Naive B cell (primary cell): ENCODE results near the gene TMEM132D. TPM values are rescaled to one million over a fixed set of nuclear protein-coding genes. Genes with fewer than 3 reads are reported as not detected.
A peak's percentile ranks its signal among the peaks of the same experiment; 100 is the strongest.

Source experiments
- ATAC-seq, 2 donors: fragments of 150-1000 bp; cut with Tn5 transposase; 2 replicates each; pipeline ENCODE4 v1.10.0; 2021; ENCODE audit warnings: low read depth in 2 of 2, mild to moderate bottlenecking in 2 of 2, moderate library complexity in 2 of 2
- DNase-seq: peaks from one replicate; pipeline ENCODE4 v3.0.0; 2022
- H3K27ac Mint-ChIP-seq, 6 donors: one replicate each; pipeline ENCODE4 v1.8.0; 2020 to 2022; ENCODE audit warnings: mild to moderate bottlenecking in 6 of 6, mixed read lengths in 6 of 6, moderate library complexity in 5 of 6, inconsistent platforms in 2 of 6
- H3K27me3 Mint-ChIP-seq, 3 donors: one replicate each; pipeline ENCODE4 v1.8.0; 2021 to 2022; ENCODE audit warnings: mixed read lengths in 3 of 3, mild to moderate bottlenecking in 1 of 3
- H3K36me3 Mint-ChIP-seq, 2 donors: one replicate each; pipeline ENCODE4 v1.8.0; 2020 to 2022; ENCODE audit warnings: mixed read lengths in 2 of 2, inconsistent platforms in 1 of 2, mild to moderate bottlenecking in 1 of 2
- H3K4me1 Mint-ChIP-seq, 3 donors: one replicate each; pipeline ENCODE4 v1.8.0; 2020 to 2022; ENCODE audit warnings: mixed read lengths in 3 of 3, inconsistent platforms in 1 of 3, mild to moderate bottlenecking in 1 of 3, moderate library complexity in 1 of 3
- H3K4me3 Mint-ChIP-seq, 8 donors: one replicate each; pipeline ENCODE4 v1.8.0; 2020 to 2022; ENCODE audit warnings: mild to moderate bottlenecking in 8 of 8, mixed read lengths in 8 of 8, moderate library complexity in 8 of 8, inconsistent platforms in 2 of 8
- H3K9me3 Mint-ChIP-seq, 7 donors: one replicate each; pipeline ENCODE4 v1.8.0; 2020 to 2022; ENCODE audit warnings: mixed read lengths in 7 of 7, mild to moderate bottlenecking in 5 of 7, inconsistent platforms in 2 of 7, moderate library complexity in 1 of 7
- polyA plus RNA-seq, 6 donors: library from polyadenylated mRNA; unstranded; fragments of 300-500 nt; fragmentation: Illumina TruSeq; gene quantifications; one replicate each; pipeline ENCODE4 v1.2.3, GENCODE V29; 2021; ENCODE audit warnings: low read depth in 6 of 6

Gene TMEM132D
- polyA plus RNA-seq, 6 donors from 2014 or later = not detected

DNA sequence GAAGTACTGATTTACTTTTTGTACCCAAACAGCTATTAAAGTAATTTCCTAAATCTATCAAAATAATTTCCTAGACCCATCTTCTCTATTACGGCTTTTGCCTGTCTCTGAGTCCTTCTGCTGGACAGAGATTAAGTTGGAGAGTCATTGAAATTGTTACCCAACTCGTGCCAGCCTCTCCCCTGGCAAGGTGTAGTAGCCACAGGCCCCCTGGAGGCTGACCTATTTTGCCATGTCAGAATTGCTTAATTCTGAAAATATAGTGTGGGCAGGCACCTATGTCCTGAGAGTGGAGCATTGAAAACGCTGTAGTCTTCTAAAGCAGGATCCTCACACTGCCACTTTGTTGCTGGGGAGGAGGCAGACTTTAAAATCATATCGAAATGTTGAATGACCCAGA, 742.3 kb downstream of the TMEM132D start:
- H3K36me3 Mint-ChIP-seq = no peaks in the 10 kb centered on the region
- H3K27me3 Mint-ChIP-seq = peaks cover 0 to 9% (median 0%) of the 10 kb centered on the region in 3 donors
- ATAC-seq (no peak), DNase-seq (no peak)
- no peak overlapping the region for H3K4me3 Mint-ChIP-seq
- H3K9me3 Mint-ChIP-seq = peaks cover 9 to 30% (median 15%) of the 10 kb centered on the region in 7 donors
- H3K4me1 Mint-ChIP-seq = no peaks in the 10 kb centered on the region
- H3K27ac Mint-ChIP-seq = no peak overlapping the region

DNA sequence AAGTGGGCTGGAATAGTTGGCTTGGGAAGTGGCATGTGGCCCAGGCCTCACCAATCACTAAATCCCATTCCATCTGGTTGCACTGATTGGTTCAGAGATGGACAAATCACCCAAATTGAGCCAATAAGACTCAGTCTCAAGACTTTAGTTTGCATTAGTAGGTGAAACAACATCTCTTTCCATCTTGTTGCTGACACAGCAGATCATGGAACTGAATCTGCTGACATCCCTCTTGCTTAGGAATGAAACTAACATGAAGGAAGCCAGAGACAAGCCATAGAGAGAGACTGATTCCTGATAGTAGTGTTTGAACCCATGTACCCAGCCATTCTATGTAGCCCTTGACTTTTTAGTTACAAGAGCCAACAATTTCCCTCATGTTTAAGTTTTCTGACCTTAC, 743.5 kb downstream of the TMEM132D start:
- H3K4me1 Mint-ChIP-seq = no peaks in the 10 kb centered on the region
- peaks cover 0 to 9% (median 0%) of the 10 kb centered on the region in 3 donors for H3K27me3 Mint-ChIP-seq
- H3K4me3 Mint-ChIP-seq = no peak overlapping the region
- ATAC-seq = no peak
- H3K36me3 Mint-ChIP-seq = no peaks in the 10 kb centered on the region
- peaks cover 9 to 30% (median 15%) of the 10 kb centered on the region in 7 donors for H3K9me3 Mint-ChIP-seq
- no peak for DNase-seq
- H3K27ac Mint-ChIP-seq = no peak overlapping the region

DNA sequence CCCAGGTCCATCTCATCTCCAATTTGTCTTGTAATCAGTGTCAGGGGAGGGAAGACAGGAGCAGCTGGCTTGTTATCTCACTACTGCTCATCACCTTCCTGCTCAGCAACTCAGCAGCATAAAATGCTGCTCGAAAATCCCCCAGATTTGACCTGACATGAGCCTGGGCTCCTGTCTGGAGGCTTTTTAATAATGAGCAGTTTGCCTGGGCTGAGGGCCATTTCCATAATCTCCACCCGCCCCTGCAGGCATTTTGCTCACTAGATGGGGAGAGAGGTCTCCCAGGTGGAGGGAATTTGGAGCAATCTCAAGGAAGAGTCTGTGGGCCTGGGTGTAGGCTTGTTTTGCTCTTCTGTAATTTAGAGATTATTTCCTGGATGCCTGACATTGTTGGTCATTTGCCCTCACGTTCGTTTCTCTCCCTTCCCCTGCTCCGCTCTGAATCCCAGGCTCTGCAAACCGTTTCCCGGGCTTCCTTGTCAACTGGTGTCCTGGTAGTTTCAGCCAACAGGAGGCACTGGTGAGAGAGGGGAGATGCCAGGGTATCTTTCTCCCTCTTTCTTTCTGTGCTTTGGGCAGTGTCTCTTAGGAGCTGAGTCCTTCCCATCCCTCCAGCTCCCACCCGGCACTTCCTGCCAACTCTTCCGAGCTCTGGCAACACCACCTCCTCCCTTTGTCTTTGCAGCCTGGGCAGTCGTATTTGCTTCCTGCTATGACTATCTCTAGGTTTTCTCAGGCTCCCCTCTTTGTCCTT, 751.3 kb downstream of the TMEM132D start:
- Mint-ChIP-seq H3K4me3 (no peak overlapping the region), H3K27me3 (peaks cover 0 to 8% (median 6%) of the 10 kb centered on the region in 3 donors), H3K36me3 (no peaks in the 10 kb centered on the region), H3K9me3 (peaks cover 0 to 4% (median 0%) of the 10 kb centered on the region in 7 donors), H3K27ac (no peak overlapping the region), H3K4me1 (no peaks in the 10 kb centered on the region)
- DNase-seq = no peak
- no peak for ATAC-seq

DNA sequence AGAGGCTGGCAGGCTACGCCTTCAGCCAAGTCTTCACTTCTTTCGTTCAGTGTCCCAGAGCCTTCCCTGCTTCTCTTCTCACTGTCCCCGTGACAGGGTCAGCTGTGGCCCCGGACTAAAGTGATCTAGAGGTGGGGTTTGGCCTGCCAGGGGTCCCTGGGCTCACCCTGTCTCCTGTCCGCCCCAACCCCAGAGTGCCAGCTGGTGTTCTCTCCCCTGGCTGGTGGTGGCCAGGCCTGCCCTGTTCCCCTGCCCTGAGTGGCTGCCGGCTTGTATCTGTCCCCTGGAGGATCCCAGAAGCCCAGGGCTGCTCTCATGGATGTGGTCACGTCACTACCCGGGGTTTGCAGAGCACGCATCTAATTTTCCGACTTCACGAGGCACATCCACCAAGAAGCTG, 753.1 kb downstream of the TMEM132D start:
- H3K9me3 Mint-ChIP-seq = peaks cover 0 to 4% (median 0%) of the 10 kb centered on the region in 7 donors
- ATAC-seq (no peak), DNase-seq (no peak)
- H3K4me1 Mint-ChIP-seq = no peaks in the 10 kb centered on the region
- H3K4me3 Mint-ChIP-seq = no peak overlapping the region
- H3K36me3 Mint-ChIP-seq = no peaks in the 10 kb centered on the region
- peaks cover 6 to 10% (median 8%) of the 10 kb centered on the region in 3 donors for H3K27me3 Mint-ChIP-seq
- no peak overlapping the region for H3K27ac Mint-ChIP-seq

DNA sequence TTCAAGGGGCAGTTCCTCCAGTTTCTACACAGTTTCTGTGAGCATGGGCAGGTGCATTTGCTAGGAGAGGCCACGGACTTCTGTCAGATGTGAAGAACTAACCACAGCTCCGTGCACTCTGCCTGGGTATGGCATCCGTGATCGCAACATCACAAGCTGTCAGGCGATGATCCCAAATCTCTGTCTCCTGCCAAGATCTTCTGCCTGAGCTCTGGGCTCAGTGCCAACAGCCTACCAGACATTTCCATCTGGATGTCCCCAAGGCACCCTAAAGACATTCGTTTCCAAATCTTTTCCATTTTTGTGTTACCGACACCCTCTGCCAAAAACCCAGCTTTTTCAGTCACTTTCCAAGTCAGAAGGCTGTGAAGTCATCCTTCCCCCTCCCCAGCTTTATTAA, 758.4 kb downstream of the TMEM132D start:
- peaks cover 0 to 8% (median 0%) of the 10 kb centered on the region in 7 donors for H3K9me3 Mint-ChIP-seq
- no peaks in the 10 kb centered on the region for H3K4me1 Mint-ChIP-seq
- peak overlapping the region in 2 of 6 donors; percentile 11 to 24 for H3K27ac Mint-ChIP-seq
- DNase-seq (no peak), ATAC-seq (no peak)
- H3K4me3 Mint-ChIP-seq = no peak overlapping the region
- H3K27me3 Mint-ChIP-seq = peaks cover 0 to 10% (median 0%) of the 10 kb centered on the region in 3 donors
- no peaks in the 10 kb centered on the region for H3K36me3 Mint-ChIP-seq

DNA sequence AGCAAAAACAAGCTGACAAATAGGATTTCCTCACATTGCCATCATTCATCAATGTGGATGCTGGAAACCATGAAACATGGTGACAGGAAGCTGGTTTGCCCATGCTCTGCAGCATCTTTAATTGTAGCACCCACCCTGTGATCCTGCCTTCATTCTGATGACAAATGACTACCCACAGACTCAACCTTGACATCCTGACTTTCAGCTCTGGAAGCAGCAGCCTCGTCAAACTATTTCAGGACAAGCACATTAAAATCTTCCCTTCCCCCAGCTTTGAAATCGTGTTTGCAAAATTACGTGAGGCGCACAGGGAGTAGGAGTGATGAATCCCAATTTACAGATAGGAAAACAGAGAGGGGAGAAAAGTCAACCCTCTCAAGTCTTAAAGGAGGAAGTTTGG, 765.0 kb downstream of the TMEM132D start:
- H3K27ac Mint-ChIP-seq = no peak overlapping the region
- H3K9me3 Mint-ChIP-seq = peaks cover 0 to 2% (median 0%) of the 10 kb centered on the region in 7 donors
- no peaks in the 10 kb centered on the region for H3K27me3 Mint-ChIP-seq
- ATAC-seq (no peak), DNase-seq (no peak)
- H3K36me3 Mint-ChIP-seq = no peaks in the 10 kb centered on the region
- no peak overlapping the region for H3K4me3 Mint-ChIP-seq
- H3K4me1 Mint-ChIP-seq = no peaks in the 10 kb centered on the region

DNA sequence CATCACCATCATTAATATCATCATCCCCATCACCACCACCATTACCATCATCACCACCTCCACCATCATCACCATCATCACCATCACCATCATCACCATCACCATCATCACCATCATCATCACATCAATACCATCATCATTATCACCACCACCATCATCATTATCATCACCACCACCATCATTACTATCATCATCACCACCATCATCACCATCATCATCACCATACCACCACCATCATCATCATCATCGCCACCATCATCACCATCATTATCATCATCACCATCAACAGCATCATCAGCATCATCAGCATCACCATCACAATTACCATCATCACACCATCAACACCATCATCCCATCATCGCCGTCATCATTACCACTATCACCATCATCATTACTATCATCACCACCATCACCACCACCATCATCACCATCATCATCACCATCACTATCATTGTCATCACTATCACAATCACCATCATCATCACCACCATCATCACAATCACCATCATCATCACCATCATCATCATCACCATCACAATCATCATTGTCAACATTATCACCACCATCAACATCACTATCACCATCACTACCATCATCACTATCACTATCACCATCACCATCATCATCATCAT, 767.0 kb downstream of the TMEM132D start:
- DNase-seq = no peak
- no peak for ATAC-seq
- no peaks in the 10 kb centered on the region for H3K4me1 Mint-ChIP-seq
- H3K4me3 Mint-ChIP-seq = no peak overlapping the region
- H3K27me3 Mint-ChIP-seq = no peaks in the 10 kb centered on the region
- no peaks in the 10 kb centered on the region for H3K36me3 Mint-ChIP-seq
- H3K9me3 Mint-ChIP-seq = peaks cover 0 to 2% (median 0%) of the 10 kb centered on the region in 7 donors
- H3K27ac Mint-ChIP-seq = no peak overlapping the region

DNA sequence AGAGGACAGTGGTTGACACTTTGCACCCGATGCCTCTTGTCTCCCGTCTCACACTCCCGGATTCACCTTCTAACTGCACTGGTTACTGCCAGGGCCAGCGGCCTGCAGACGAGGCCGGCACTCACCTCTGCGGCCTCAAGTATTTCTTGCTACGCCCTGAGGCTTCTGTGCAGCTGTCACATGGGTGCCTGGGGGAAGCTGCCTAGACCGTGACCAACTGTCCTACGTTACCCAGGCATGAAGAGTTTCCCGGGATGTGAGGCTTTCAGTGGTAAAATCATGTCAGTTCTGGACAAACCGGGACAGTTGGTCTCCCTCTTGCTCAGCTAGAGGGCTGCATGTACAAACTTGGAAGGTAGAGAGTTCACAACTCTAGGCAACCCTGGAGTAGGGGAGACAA, 776.1 kb downstream of the TMEM132D start:
- peaks cover 3 to 13% (median 6%) of the 10 kb centered on the region in 7 donors for H3K9me3 Mint-ChIP-seq
- peaks cover 0 to 7% (median 5%) of the 10 kb centered on the region in 3 donors for H3K27me3 Mint-ChIP-seq

DNA sequence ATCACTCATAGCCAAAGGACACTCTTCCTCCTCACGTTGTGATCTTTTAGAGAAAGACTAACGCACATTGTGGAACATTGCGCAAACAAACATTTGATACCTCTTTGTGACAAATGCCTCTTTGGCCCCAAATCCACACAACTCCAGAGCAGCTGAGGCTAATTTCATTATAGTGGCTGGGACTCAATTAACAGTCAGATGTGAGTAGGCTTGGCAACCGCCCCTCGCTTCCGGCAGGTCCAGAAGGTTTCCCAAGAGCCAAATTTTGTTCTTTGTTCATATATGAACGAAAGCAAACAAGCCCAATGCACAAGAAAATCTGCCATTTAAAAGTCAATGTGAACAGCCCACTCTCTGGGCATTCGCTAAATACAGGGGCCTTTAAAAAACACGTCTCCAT, 776.6 kb downstream of the TMEM132D start:
- Mint-ChIP-seq H3K4me1 (no peaks in the 10 kb centered on the region), H3K4me3 (no peak overlapping the region), H3K27me3 (peaks cover 0 to 7% (median 5%) of the 10 kb centered on the region in 3 donors), H3K9me3 (peaks cover 3 to 13% (median 6%) of the 10 kb centered on the region in 7 donors), H3K36me3 (peaks cover 0 to 8% of the 10 kb centered on the region in 2 donors), H3K27ac (no peak overlapping the region)
- ATAC-seq (no peak), DNase-seq (no peak)

More for the DNA sequence above, 776.1 kb downstream of the TMEM132D start:
- H3K4me1 Mint-ChIP-seq = no peaks in the 10 kb centered on the region
- H3K27ac Mint-ChIP-seq = no peak overlapping the region
- ATAC-seq (no peak), DNase-seq (no peak)
- H3K36me3 Mint-ChIP-seq = peaks cover 0 to 8% of the 10 kb centered on the region in 2 donors
- no peak overlapping the region for H3K4me3 Mint-ChIP-seq

DNA sequence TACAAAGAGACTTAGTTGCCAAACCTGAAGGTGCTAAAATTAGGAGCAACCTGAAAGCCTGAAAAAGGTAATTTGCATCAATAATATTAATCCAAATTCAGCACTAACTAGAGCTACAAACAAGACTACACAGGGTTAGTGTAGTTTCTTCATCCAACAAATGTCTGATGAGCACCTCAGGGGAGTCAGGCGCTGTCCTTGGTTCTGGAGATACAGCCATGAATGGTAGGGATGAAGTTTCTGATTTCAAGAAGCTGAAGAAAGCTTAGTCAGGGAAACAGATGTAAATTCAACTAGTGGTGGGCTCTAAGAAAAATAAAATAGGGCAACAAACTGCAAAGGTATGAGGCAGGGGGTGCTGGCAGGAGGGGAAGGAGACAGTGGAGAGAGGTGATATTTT, 784.3 kb downstream of the TMEM132D start:
- Mint-ChIP-seq H3K4me3 (no peak overlapping the region), H3K4me1 (no peaks in the 10 kb centered on the region), H3K9me3 (peaks cover 0 to 2% (median 0%) of the 10 kb centered on the region in 7 donors), H3K36me3 (no peaks in the 10 kb centered on the region), H3K27ac (no peak overlapping the region), H3K27me3 (peaks cover 4 to 10% (median 6%) of the 10 kb centered on the region in 3 donors)
- DNase-seq = no peak
- no peak for ATAC-seq

DNA sequence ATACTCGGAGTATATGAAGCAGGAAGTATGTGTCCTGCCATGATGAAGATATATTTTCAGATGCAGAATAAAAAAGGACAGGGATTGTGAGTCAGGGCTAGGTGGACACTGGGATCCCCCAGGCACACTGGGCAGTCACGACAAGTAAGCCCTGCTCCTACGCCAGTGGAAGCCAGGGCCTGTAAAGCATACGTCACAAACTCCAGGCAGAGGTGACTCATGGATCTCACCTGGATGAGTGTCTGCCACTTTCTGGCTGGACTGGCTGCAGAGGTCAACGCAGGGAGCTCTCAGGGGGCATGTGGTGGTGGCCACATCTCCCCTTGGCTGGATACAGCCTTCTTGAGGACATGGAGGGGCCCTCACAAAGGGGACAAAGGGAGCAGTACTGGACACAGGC, 788.3 kb downstream of the TMEM132D start:
- no peaks in the 10 kb centered on the region for H3K36me3 Mint-ChIP-seq
- H3K4me3 Mint-ChIP-seq = no peak overlapping the region
- ATAC-seq (no peak), DNase-seq (no peak)
- peaks cover 0 to 5% (median 0%) of the 10 kb centered on the region in 7 donors for H3K9me3 Mint-ChIP-seq
- no peak overlapping the region for H3K27ac Mint-ChIP-seq
- peaks cover 6 to 12% (median 8%) of the 10 kb centered on the region in 3 donors for H3K27me3 Mint-ChIP-seq
- no peaks in the 10 kb centered on the region for H3K4me1 Mint-ChIP-seq

DNA sequence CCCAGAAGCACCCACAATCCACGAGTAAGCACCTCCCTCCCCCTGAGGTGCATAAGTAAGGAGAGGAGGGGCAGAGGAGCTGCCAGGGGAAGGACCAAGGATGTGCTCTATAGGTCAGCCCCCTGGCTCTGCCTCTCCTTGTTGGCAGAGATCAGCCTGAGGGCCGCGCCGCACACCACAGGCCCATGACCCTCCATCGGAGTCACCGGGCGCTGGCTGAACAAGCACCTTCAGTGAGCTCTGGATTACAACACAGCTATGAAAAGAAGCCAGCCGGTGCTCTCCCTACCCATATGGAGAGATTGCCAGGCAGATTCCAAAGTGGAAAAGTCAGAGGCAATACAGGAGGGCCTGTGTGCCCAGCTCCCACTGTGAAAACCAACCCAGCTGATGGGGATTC, 793.2 kb downstream of the TMEM132D start:
- Mint-ChIP-seq H3K36me3 (no peaks in the 10 kb centered on the region), H3K27ac (no peak overlapping the region), H3K27me3 (peaks cover 6 to 16% (median 10%) of the 10 kb centered on the region in 3 donors), H3K4me1 (no peaks in the 10 kb centered on the region), H3K9me3 (peaks cover 2 to 15% (median 6%) of the 10 kb centered on the region in 7 donors), H3K4me3 (no peak overlapping the region)
- ATAC-seq = no peak
- DNase-seq = no peak

DNA sequence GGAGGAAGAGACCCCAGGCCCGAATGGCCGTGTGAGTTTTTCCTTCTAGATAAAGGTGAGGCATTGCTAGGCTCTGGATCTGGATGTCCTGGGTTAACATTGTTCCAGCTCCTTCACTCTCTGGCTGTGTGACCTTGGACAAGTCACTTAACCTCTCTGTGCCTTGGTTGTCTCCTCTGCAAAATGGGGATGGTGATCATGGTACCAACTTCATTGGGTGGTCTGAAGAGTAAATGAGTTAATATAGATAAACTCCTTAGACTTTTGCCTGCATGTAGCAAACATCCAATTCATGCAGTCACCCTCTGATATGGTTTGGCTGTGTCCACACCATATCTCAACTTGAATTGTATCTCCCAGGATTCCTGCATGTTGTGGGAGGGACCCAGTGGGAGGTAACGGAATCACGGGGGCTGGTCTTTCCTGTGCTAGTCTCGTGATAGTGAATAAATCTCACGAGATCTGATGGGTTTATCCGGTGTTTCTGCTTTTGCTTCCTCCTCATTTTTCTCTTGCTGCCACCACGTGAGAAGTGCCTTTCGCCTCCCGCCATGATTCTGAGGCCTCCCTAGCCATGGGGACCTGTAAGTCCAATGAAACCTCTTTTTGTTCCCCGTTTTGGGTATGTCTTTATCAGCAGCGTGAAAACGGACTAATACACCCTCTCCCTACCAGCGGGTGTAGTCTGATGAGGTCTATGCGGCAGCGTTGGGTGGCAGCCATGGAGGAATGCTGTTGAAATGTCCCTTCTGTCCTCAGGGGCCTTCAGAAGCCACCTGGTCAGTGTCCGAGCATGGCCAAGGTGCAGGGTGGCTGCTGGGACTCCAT, 794.4 kb downstream of the TMEM132D start:
- no peaks in the 10 kb centered on the region for H3K4me1 Mint-ChIP-seq
- no peak overlapping the region for H3K4me3 Mint-ChIP-seq
- H3K27me3 Mint-ChIP-seq = peaks cover 0 to 10% (median under 1%) of the 10 kb centered on the region in 3 donors
- H3K36me3 Mint-ChIP-seq = no peaks in the 10 kb centered on the region
- no peak overlapping the region for H3K27ac Mint-ChIP-seq
- DNase-seq (no peak), ATAC-seq (no peak)
- H3K9me3 Mint-ChIP-seq = peaks cover 2 to 15% (median 6%) of the 10 kb centered on the region in 7 donors
